ENCODE results near the gene BHLHE40. TPM values are rescaled to one million over a fixed set of nuclear protein-coding genes. Genes with fewer than 3 reads are reported as not detected.

The BHLHE40 gene
- total RNA-seq, 1 experiment from 2014 or later = 3.5 TPM

DNA sequence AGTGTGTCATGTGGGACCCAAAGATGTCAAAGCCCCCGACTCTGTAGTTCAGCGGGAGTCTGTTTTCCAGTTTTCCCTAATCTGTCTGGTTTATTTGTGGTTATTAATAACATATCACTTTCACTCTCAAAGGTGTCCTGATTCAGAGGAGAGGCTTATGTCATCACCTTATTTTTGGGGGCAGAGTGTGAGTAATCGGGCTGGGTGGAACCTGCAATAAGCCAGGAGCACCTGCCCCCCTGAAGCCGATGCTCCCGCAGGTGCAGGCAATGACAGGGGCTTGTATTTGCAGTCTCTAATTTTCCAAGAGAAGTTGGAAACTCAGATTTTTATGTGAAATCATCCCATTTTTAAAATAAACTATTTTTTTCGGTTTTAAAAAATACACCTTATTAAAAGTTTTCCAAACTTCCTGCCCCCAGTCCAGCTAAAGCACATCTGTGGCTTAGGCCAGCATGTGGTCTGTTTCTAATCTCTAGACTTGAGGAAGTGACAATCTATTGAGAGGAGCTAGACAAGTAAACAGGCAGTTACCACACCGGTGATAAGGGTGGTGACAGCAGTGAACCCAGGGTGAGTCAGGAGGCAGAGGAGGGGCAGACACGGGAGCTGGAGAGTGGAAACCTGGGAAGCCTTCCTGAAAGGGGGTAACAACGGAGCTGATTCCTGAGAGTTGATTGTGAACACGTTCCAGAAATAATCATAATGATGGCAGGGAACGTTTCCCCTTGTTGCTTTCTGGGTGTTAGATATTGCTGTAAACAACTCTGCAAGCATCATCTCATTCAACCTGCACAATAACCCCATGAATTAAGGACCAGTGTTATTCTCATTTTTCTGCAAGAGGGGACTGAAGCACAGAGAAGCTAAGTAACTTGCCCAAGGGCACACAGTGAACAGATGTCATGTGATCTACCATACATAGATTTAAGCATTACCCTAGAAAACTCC is 37.2 kb downstream of the BHLHE40 start:
- DNase-seq (ENCODE audit: low spot score) = no peak
- CTCF ChIA-PET = interaction anchor here (1.1 kb wide), 1 partner anchor 36 kb away, joined by 3 read pairs; no protein-coding TSS in a partner anchor
- TF ChIP-seq, protein P1, sequence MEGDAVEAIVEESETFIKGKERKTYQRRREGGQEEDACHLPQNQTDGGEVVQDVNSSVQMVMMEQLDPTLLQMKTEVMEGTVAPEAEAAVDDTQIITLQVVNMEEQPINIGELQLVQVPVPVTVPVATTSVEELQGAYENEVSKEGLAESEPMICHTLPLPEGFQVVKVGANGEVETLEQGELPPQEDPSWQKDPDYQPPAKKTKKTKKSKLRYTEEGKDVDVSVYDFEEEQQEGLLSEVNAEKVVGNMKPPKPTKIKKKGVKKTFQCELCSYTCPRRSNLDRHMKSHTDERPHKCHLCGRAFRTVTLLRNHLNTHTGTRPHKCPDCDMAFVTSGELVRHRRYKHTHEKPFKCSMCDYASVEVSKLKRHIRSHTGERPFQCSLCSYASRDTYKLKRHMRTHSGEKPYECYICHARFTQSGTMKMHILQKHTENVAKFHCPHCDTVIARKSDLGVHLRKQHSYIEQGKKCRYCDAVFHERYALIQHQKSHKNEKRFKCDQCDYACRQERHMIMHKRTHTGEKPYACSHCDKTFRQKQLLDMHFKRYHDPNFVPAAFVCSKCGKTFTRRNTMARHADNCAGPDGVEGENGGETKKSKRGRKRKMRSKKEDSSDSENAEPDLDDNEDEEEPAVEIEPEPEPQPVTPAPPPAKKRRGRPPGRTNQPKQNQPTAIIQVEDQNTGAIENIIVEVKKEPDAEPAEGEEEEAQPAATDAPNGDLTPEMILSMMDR (conservative IDR thresholded peaks at IDR 0.05; ENCODE audit: low read depth, low read length) = no peak
- TF ChIP-seq EZH2 (IDR thresholded peaks at IDR 0.05; ENCODE audit: borderline replicate concordance, low read depth, low read length, poor library complexity, severe bottlenecking) = no peak
- BruUV-seq (replicated peaks) = no TSS peak
- no peak overlapping the region for H3K27ac ChIP-seq (ENCODE audit: low read depth, low read length, poor library complexity, severe bottlenecking)
- POLR2A ChIA-PET (ENCODE audit: low non-redundant PET) = no interaction called here
- H3K4me1 ChIP-seq (ENCODE audit: insufficient read depth, low read length, poor library complexity, severe bottlenecking) = no peaks in the 10 kb centered on the region
- H3K9me3 ChIP-seq (ENCODE audit: low read depth, low read length, poor library complexity, severe bottlenecking) = no peaks in the 10 kb centered on the region
- H3K27me3 ChIP-seq (replicated peaks; ENCODE audit: insufficient read depth, low read depth, low read length, poor library complexity) = no peaks in the 10 kb centered on the region
- no peak overlapping the region for H3K4me3 ChIP-seq (ENCODE audit: low read depth, low read length, poor library complexity, severe bottlenecking)
- no peaks in the 10 kb centered on the region for H3K36me3 ChIP-seq (ENCODE audit: insufficient read depth, low read length, poor library complexity, severe bottlenecking)
- intact Hi-C loops (cut with micrococcal nuclease; ENCODE audit: unreplicated experiment) = no loop called here

DNA sequence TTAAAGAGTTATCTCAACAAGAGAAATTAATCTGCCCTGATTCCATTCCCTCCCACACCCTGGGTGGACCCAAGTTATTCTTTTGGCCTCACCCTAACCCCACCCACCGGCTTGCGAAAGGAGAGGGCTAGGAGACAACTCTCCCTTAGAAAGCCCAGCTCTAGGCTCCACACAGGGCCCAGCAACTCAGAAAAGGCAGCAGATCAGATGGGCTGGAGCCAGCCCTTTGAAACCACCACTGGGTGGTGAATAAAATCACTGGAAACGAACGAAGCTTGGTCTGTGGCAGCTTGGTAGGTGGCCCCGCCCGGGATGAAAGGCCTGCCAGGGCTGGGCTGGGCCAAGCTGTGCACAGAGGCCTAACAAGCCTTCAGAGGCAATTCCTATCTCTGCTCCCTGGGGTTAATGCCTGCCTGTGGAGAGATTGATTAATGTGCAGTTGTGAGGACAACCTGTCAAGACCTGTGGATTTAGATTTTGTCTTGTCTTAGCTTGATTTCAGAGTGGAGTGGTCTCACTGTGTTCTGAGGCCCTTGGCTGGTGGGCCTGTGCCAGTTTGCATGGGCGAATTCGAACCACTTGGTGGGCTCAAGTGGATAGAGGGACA is 38.8 kb downstream of the BHLHE40 start:
- intact Hi-C loops (cut with micrococcal nuclease; ENCODE audit: unreplicated experiment) = no loop called here
- Histone ChIP-seq H3K36me3 (ENCODE audit: insufficient read depth, low read length, poor library complexity, severe bottlenecking) (no peaks in the 10 kb centered on the region), H3K9me3 (ENCODE audit: low read depth, low read length, poor library complexity, severe bottlenecking) (no peaks in the 10 kb centered on the region), H3K27me3 (replicated peaks; ENCODE audit: insufficient read depth, low read depth, low read length, poor library complexity) (no peaks in the 10 kb centered on the region), H3K4me3 (ENCODE audit: low read depth, low read length, poor library complexity, severe bottlenecking) (no peak overlapping the region), H3K27ac (ENCODE audit: low read depth, low read length, poor library complexity, severe bottlenecking) (no peak overlapping the region), H3K4me1 (ENCODE audit: insufficient read depth, low read length, poor library complexity, severe bottlenecking) (no peaks in the 10 kb centered on the region)
- BruUV-seq (replicated peaks) = no TSS peak
- DNase-seq (ENCODE audit: low spot score) = no peak
- TF ChIP-seq, protein P1 (conservative IDR thresholded peaks at IDR 0.05; ENCODE audit: low read depth, low read length) = no peak
- TF ChIP-seq EZH2 (IDR thresholded peaks at IDR 0.05; ENCODE audit: borderline replicate concordance, low read depth, low read length, poor library complexity, severe bottlenecking) = no peak
- ChIA-PET CTCF (no interaction called here), POLR2A (ENCODE audit: low non-redundant PET) (no interaction called here)

DNA sequence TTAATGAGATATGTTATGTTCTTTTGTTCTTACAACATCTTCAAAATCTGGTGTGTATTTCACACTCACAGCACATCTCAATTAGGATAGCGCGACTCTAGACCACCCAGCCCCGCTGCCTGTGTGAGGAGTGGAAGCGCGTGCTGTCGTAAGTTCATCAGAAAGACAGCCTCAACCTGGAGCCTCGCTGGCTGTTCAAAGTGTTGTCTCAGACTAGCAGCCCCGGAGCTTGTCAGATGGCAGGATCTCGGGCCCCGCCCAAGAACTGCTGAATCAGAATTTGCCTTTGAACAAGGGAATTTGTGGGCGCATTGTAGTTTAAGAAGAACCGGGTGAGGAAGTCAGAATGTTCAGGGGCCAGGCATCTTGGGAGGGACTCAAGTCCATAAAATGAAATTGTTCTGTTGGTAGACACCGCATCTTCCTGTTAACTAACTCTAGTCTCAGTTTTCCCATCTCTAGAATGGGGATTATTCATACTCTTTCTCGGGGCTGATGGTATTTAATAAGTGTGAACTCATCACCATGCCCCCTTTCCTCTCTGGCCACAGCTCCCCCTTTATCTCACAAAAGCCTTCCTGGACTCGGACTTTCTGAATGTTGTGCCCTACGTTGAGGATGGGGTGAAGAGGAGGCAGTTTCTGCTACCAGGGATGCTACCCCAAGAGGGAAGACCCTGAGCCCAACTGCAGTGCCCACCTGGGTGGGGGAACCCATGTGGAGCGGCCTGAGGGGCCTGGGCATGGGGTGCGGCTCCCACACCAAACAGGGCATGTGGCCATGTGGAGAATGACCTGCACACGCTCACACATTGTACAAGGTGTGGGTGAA is 40.4 kb downstream of the BHLHE40 start:
- Histone ChIP-seq H3K27me3 (replicated peaks; ENCODE audit: insufficient read depth, low read depth, low read length, poor library complexity) (no peaks in the 10 kb centered on the region), H3K4me3 (ENCODE audit: low read depth, low read length, poor library complexity, severe bottlenecking) (no peak overlapping the region), H3K27ac (ENCODE audit: low read depth, low read length, poor library complexity, severe bottlenecking) (no peak overlapping the region), H3K4me1 (ENCODE audit: insufficient read depth, low read length, poor library complexity, severe bottlenecking) (no peaks in the 10 kb centered on the region), H3K36me3 (ENCODE audit: insufficient read depth, low read length, poor library complexity, severe bottlenecking) (no peaks in the 10 kb centered on the region), H3K9me3 (ENCODE audit: low read depth, low read length, poor library complexity, severe bottlenecking) (no peaks in the 10 kb centered on the region)
- no TSS peak for BruUV-seq (replicated peaks)
- no peak for DNase-seq (ENCODE audit: low spot score)
- CTCF ChIA-PET = no interaction called here
- TF ChIP-seq, protein P1 (conservative IDR thresholded peaks at IDR 0.05; ENCODE audit: low read depth, low read length) = no peak
- no peak for TF ChIP-seq EZH2 (IDR thresholded peaks at IDR 0.05; ENCODE audit: borderline replicate concordance, low read depth, low read length, poor library complexity, severe bottlenecking)
- POLR2A ChIA-PET (ENCODE audit: low non-redundant PET) = no interaction called here
- intact Hi-C loops (cut with micrococcal nuclease; ENCODE audit: unreplicated experiment) = no loop called here
